ENCODE results near the gene EAF1.
"Not testable (repeated sequence)": the region's sequence is repeated elsewhere in the genome, so short reads cannot be mapped to it uniquely, and the experiment has no call there.

The EAF1 gene

DNA sequence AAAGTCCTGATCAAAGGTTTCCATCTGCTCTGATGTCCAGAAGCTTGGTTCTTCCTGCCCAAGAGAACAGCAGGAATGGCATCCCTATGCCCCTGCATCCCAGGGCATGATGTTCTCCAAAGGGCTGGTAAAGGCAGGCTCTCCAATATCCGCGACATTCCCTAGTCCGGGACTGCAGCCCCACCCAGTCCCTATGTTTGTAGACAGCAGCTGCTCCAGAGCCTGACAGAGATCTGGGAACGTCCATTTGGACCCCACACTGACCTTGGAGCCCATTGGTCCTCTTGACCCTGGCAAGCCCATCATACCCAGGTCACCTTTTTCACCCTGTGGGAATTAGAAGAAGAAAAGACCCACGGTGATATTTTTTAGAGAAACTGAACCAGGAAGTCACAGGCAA is 47.8 kb downstream of the EAF1 start:
- FAIRE-seq (no peak), DNase-seq (ENCODE audit: insufficient read length, low spot score) (no peak)
- TF ChIP-seq POLR2A (IDR thresholded peaks at IDR 0.05; ENCODE audit: low read depth, low read length): no peak

DNA sequence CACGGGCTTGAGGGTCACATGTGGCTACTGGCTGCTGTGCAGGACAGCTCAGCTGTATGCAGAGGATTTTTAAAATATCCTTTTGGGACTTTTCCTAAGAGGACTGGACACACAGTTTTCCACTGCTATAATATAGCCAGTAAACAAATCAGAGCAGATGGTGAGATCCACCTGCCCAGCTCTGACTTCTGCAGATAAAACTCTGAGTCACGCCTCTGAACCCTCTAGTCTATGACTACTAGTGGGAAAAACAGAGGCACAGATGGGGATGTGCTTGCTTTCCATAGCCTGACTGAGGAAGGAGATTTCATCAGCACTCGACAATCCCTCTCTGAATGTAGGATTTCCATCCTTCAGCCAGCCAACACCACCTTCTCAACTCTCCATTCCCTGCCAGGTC is 49.0 kb downstream of the EAF1 start:
- TF ChIP-seq POLR2A (IDR thresholded peaks at IDR 0.05; ENCODE audit: low read depth, low read length): no peak
- no peak for DNase-seq (ENCODE audit: insufficient read length, low spot score)
- peak; percentile 20 for FAIRE-seq

GRCh38 chr3:15477951-15478639 is 50.7 kb downstream of the EAF1 start:
- no peak for FAIRE-seq

GRCh38 chr3:15478640-15478979 is 51.2 kb downstream of the EAF1 start:
- DNase-seq (ENCODE audit: insufficient read length, low spot score) (no peak), FAIRE-seq (no peak)
- no peak for TF ChIP-seq POLR2A (IDR thresholded peaks at IDR 0.05; ENCODE audit: low read depth, low read length)

More at GRCh38 chr3:15477951-15478639, 50.7 kb downstream of the EAF1 start:
- DNase-seq (ENCODE audit: insufficient read length, low spot score): no peak
- TF ChIP-seq POLR2A (IDR thresholded peaks at IDR 0.05; ENCODE audit: low read depth, low read length): no peak

DNA sequence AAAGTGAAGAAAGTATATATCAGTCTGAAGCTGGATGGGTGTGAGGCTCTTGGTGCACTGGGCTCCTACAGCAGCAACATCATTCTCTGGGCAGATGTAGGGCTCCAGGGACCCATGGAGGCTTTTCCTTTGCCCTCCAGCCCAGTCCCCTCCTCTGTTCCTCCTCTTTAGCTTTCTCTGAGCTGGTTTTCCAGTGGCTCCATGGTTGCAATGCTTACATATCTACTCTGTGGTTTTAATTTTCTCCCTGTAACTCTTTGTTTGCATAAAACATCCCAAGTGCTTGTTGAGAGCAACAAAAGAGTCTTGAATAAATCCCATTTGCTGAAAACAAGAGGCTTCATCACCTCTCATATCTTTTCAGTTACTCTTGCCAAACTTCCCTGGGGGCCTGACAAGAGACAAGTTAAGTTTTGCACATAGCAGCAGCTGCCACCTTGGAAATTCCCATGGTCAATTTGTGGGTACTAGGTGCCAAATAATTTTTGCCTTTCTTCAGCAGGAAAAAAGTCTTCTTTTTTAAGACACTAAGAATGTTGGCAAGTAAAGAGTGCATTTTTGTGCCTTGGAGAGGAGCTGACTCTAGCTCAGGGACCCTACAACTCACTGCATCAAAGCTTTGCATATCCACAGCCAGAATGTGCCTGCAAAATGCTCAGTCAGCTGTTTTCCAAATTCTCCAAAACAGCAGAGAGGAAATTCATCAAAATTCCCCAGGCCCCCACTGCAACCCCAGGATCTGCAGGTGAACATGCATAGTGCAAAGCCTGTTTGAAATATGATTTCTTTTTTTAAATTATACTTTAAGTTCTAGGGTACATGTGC is 52.2 kb downstream of the EAF1 start:
- no peak for DNase-seq (ENCODE audit: insufficient read length, low spot score)
- no peak for FAIRE-seq
- no peak for TF ChIP-seq POLR2A (IDR thresholded peaks at IDR 0.05; ENCODE audit: low read depth, low read length)

- not testable (repeated sequence) for DNase-seq (ENCODE audit: insufficient read length, low spot score); FAIRE-seq
Observed at GRCh38 chr3:15484551-15484950, 57.2 kb downstream of the EAF1 start.

- DNase-seq (ENCODE audit: insufficient read length, low spot score) (no peak), FAIRE-seq (no peak)
- no peak for TF ChIP-seq POLR2A (IDR thresholded peaks at IDR 0.05; ENCODE audit: low read depth, low read length)
Observed at GRCh38 chr3:15486020-15486419, 58.6 kb downstream of the EAF1 start.

GRCh38 chr3:15486979-15487378 is 59.6 kb downstream of the EAF1 start:
- TF ChIP-seq POLR2A (IDR thresholded peaks at IDR 0.05; ENCODE audit: low read depth, low read length): no peak
- FAIRE-seq (no peak), DNase-seq (ENCODE audit: insufficient read length, low spot score) (no peak)

DNA sequence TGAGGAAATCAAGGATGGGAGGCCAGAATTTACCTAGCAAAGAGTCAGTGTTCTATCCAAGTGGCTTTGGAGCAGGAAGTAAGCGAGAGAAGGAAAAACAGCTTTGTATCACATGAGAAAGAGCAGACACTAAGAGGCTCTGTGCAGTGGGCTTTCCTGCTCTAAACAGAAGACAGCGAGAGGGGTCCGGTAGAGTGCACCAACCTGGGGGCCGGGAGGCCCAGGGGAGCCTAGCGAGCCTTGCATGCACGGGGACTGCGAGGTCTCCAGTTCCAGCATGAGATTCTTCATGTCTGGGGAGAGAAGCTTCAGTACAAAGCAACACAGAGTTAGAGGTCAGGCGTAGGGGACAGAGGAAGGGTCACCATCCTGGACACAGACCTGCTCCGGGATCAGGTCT is 60.6 kb downstream of the EAF1 start:
- DNase-seq (ENCODE audit: insufficient read length, low spot score): no peak
- TF ChIP-seq POLR2A (IDR thresholded peaks at IDR 0.05; ENCODE audit: low read depth, low read length): no peak
- no peak for FAIRE-seq

DNA sequence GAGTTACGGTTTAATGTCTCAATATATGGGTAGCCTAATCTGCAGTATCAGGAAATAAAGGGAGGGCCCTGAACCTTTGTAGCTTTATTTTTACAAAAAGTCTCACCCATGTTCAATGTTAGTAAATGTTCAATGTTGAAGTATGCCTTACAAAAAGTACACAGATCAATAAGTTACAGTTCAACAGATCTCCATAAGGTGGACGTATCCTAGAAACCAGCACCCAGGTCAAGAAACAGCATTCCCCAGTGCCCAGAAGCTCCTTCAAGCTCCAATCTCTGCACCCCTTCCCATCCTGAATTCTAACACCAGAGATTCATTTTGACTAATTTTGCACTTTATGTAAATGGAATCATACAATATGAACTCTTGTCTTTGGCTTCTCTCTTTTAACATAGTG is 62.8 kb downstream of the EAF1 start:
- FAIRE-seq (no peak), DNase-seq (ENCODE audit: insufficient read length, low spot score) (no peak)
- no peak for TF ChIP-seq POLR2A (IDR thresholded peaks at IDR 0.05; ENCODE audit: low read depth, low read length)

DNA sequence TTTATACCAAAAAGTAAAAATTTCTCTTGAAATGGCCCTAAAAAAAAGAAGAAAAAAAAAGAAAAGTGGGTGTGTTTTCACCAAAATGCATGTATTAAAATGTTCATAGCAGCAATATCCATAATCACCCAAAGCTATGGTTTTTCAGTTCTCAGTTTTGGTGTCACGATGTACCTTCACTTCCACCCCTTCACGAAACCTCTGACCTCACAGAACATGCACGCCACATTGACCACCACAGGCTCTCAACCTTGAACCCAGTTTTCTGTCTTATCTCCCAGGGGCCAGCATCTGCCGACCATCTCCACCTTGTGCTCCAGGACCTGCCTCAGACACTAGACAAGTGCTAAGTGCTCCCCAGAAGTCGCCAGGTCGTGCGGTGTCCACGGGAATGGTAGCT is 63.7 kb downstream of the EAF1 start:
- TF ChIP-seq POLR2A (IDR thresholded peaks at IDR 0.05; ENCODE audit: low read depth, low read length): no peak
- DNase-seq (ENCODE audit: insufficient read length, low spot score): no peak
- FAIRE-seq: no peak
